Endometrial microvascular endothelial cells (primary cell): ENCODE results near the gene CD27. TPM values are rescaled to one million over a fixed set of nuclear protein-coding genes. Genes with fewer than 3 reads are reported as not detected.
"Not testable (repeated sequence)": the region's sequence is repeated elsewhere in the genome, so short reads cannot be mapped to it uniquely, and the experiment has no call there.

Source experiments
- in situ Hi-C: cut with HindIII; loops from 2 replicates; pipeline ENCODE4 v1.10.0; 2017; ENCODE audit warnings: low sequenced_read_pairs, low pct_unique_long_range_greater_than_20kb; ENCODE audit errors: inconsistent ontology term
- total RNA-seq: library from RNA; depleted of rRNA; stranded (reverse); fragments of >200 nt; gene quantifications from one replicate; pipeline ENCODE4 v1.2.3, GENCODE V29; 2015; ENCODE audit errors: inconsistent ontology term

CD27 gene
- not detected for total RNA-seq

DNA sequence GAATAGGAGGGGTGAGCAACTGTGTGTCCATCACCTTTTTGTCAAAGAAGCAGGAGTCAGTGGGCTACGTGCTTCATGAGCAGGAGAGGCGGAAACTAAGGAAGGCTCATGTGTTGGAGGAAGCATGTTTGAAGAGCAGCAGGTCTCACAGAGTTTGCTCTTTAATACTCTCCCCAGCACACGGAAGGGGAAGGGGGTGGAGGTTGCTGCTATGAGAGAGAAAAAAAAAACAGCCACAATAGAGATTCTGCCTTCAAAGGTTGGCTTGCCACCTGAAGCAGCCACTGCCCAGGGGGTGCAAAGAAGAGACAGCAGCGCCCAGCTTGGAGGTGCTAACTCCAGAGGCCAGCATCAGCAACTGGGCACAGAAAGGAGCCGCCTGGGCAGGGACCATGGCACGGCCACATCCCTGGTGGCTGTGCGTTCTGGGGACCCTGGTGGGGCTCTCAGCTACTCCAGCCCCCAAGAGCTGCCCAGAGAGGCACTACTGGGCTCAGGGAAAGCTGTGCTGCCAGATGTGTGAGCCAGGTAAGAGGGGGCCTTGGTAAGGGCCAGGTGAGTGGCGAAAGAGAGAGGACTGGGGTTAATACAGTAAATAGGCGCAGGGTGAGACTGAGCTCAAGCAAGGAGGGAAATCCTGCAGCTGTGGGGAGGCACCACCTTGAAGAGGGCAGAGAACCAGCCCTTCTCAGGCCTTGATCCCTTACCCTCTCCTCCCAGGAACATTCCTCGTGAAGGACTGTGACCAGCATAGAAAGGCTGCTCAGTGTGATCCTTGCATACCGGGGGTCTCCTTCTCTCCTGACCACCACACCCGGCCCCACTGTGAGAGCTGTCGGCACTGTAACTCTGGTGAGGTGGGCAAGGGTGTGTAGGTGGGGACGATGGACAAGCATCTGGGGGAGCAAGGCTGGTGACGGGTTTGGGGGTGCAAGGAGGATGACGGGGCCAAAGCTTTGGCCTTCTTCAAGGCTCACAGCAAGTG lies at the start of gene CD27:
TSS of gene CD27 (plus strand) at position 252 of the 985 bp plus-strand sequence. CDS start at position 393, 141 bp downstream.
- in situ Hi-C loops = no loop called here

DNA sequence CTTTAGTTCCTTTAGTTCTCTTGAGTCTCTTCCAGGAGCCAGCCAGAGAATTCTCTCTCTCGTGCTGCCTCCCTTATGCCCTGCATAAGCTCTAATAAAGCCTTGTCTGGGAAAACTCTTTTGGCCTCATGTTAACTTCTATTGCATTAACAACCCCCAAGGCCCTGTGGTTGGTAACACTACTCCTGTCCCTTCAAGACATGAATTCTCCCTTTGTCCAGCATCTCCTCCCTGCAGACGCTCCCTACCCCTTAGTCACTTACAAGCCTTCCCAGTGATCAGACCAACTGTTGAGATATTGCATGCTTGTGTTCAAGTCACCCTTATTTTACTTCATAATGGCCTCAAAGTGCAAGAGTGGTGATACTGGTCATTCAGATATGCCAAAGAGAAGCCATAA lies 48.7 kb upstream of the CD27 start:
- in situ Hi-C loops = no loop called here

DNA sequence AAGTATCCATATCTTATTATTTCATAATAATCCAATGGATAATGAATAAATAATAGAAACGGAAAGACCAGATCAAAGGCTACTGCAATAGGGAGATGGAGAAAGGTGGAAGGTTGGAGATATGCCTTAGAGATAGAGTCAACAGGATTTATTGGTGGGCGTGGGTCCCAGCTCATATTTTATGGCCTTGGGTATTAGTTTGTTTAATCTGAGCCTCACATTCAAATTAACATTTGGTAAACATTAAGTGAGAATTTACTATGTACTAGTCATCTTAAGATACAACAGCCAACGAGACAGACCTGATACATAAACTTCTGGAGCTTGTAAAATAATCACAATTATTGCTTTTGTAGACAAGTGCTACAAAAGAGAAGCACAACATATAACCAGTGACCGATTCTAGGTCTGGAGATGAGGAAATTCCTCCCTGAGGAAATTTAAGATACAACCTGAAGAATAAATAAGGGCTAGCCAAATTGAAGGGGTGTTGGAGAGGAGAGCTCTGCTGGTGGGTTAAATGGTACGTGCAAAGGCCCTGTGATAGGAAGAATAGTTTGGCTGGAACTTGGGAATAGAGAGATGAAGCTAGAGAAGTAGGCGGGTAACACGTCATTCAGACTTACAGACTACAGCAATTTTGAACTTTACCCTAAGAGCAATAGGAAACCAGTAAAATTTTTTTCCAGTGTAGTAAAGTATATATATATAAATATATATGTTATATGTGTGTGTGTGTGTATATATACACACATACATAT lies 44.7 kb upstream of the CD27 start:
- in situ Hi-C loops = no loop called here

DNA sequence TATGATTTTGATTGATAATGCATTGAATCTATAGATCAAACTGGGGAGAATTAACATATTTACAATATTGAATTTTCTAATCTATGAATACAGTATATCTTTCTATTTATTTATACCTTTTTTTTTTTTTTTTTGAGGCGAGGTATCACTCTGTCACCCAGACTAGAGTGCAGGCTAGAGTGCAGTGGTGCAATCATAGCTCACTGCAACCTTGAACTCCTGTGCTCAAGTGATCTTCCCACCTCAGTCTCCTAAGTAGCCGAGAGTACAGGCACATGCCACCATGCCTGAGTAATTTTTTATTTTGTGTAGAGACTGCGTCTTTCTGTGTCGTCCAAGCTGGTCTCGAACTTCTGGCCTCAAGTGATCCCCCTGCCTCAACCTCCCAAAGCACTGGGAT lies 40.4 kb upstream of the CD27 start:
- in situ Hi-C loops = no loop called here

DNA sequence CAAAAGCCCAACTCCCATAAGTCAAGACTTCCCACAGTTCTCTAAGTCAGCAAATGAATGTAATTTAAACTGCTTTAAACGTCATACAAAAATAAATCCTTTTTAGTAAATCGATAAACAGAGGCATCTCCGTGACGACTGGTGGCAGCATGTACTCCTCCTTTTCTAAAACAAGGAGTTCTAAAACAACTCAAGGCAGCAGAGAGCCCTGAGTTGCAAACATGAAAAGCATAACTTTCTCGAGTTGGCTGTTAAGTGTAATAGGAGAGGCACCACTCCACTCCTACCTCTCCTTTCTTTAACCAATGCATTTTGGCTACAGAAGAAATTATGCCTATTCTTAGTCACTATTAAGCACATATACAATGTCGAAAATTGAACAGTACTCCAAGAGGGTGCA lies 38.8 kb upstream of the CD27 start:
- in situ Hi-C loops = no loop called here

DNA sequence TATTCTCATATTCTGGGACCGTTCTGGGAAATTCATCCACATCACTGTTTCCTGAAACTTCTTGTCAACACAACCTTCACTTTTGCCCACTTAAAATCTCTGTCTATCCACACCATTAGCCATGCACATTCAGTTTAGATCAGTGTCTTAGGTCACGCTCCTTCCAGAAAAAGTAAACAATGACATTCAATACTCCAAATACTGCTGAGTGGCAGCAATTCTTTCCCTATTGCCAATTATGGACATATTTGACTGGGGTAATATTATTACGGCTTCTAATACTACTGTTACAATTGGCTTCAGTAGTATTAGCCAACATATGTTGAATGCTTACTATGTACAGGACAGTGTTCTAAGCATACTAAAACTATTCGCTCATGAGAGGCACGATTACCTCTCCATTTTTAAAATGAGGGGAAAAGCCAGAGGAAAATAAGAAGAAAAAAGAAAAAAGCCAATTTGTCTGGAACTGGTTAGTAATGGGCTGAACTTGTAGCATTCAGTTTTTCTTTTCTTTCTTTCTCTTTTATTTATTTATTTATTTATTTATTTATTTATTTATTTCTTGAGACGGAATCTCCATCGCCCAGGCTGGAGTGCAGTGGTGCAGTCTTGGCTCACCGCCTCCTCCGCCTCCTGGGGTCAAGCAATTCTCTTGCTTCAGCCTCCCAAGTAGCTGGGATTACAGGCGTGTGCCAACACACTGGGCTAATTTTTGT lies 37.4 kb upstream of the CD27 start:
- in situ Hi-C loops = no loop called here

DNA sequence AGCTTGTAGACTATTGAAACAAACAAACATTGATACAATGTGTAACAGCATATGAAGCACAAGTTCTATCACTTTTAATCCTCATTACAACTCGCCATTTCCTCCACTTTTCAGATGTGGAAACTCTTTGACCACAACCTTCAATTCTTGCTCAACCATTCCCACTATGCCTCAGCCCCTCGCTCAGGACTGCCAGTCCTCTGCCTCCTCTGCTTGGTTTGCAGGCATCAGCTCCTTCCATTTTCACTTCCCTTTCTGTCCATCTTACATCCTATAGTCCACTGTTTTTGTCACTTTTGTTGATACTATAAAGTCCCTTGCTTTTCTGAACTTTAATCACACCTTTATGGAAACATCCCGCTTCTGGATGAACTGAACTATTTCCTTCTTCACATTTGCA lies 28.2 kb upstream of the CD27 start:
- in situ Hi-C loops = no loop called here

DNA sequence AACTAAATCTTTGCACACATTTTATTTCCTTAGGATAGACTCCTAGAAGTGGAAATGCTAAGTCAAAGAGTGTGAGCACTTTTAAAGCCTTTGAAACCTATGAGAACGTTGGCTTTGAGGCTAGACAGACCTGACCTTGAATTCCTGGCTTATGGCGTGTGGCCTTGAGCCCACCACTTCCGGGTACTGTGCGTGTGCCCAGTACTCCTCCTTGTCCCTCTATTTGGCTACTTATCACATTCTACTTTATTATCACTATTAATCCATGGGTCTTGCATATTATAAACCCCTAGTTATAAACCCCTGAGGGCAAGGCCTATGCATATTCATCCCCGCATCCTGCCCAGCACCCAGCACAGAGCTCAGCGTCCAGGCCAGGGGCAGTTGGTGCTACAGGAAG lies 26.0 kb upstream of the CD27 start:
- in situ Hi-C loops = no loop called here

DNA sequence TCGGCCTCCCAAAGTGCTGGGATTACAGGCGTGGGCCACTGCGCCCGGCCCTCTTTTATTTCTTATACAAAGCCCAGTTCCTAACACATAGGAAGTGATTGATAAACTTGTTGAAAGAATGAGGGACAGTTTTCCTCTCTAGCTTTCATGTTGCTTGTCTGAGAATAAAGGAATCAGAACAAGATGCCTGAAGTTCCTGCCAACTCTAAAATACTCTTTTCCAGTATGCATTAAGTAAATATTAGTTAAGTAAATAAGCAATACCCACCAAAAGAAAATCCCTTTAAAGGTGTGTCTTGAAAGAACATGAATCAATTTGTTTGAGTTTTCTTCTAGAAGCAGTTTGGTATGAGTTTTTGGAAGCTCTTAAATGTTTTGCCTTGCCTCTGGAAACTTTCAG lies 24.4 kb upstream of the CD27 start:
- in situ Hi-C loops = no loop called here

DNA sequence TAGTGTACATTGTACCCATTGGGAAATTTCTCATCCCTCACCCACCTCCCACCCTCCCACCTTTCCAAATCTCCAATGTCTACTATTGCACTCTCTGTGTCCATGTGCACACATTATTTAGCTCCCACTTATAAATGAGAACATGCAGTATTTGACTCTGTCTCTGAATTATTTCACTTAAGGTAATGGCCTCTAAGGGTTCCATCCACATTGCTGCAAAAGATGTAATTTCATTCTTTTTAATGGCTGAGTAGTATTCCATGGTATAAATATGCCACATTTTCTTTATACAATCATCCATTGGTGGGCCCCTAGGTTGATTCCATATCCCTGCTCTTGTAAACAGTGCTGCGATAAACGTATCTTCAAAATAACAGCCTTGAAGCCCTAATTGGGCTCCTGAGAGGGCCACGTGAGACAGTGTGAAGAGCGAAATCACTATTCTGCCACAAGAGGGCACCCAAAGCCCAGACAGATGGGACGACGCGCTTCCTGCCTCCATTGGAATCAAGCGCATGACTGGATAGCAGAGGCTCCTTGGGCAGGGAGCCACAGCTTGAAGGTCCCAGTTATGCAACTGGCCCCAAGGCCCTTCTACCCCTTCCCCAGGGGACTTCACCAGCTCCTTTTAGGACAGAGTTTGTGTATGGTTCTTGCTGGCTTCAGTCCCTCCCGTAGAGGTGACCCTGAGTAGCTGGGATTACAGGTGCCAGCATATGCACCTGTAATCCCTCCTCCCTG lies 21.3 kb upstream of the CD27 start:
- in situ Hi-C loops = no loop called here

DNA sequence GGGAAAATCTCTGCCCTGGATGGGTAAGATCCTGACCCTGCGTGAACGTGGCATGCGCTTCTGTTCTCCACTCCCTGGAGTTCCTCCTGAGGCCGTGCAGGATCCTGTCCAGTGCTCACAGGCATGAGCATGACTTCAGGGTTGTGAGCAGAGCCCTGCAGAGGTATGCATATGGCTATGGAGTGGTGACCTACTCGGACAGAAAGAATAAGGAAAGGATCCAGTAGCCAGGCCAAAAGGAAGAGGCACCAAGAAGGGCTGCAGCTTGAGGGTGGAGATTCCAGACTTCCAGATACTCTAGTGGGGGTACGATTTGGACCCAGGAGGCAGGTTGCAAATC lies 20.8 kb upstream of the CD27 start:
- in situ Hi-C loops = no loop called here

DNA sequence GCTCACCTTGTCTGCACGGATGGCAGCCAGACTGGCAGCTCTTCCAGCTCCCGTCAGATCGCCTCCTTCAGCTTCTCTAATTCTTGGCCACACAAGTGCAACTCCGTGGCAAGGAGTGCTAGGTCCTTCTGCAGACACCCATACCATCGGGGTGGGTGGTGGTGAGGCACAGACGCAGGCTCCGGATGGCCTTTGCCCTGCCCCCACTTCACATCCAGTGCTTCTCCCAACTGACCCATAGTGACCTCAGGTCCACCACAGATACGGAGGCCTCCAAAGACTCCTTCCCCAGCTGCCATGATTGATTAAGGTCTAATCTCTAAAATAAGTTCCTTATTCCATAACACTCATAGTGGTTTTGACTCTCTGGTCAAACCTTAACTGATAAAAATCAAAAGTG lies 19.9 kb upstream of the CD27 start:
- in situ Hi-C loops = no loop called here

DNA sequence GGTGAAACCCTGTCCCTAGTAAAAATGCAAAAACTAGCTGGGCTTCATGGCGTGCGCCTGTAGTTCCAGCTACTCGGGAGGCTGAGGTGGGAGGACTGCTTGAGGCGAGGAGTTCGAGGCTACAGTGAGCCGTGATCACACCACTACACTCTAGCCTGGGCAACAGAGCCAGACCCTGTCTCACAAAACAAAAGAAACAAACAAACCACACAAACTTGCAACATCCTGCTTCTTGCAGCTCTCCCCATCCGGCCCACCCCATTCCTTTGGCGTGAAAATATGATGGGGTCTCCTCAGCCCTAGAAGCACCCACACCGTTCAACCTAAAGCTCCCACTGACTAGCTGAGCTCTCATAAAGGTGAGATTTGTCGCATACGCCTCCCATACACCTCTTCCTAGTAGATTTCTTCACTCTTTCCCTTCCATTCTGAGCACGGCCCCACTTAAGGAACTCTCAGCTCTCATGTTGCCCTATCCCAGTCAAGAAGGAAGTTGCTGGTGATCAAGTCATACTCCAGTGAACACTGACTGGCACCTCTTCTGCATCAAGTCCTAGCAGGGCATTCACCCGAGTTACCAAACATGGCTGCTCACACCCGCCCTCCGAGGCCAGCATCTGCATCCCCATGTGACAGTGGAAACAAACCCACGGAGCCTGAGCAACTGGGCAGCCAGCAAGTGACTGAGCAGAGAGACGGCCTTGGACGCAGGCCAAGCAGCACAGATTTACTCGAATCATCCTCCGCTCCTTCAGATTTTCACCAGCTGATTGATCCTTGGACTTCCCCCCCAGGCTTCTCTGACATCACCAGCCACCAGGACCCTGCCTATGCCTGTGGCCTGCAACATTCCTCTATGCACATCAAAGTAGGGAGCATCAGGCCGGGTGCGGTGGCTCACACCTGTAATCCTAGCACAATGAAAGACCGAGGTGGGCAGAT lies 18.9 kb upstream of the CD27 start:
- in situ Hi-C loops = no loop called here

DNA sequence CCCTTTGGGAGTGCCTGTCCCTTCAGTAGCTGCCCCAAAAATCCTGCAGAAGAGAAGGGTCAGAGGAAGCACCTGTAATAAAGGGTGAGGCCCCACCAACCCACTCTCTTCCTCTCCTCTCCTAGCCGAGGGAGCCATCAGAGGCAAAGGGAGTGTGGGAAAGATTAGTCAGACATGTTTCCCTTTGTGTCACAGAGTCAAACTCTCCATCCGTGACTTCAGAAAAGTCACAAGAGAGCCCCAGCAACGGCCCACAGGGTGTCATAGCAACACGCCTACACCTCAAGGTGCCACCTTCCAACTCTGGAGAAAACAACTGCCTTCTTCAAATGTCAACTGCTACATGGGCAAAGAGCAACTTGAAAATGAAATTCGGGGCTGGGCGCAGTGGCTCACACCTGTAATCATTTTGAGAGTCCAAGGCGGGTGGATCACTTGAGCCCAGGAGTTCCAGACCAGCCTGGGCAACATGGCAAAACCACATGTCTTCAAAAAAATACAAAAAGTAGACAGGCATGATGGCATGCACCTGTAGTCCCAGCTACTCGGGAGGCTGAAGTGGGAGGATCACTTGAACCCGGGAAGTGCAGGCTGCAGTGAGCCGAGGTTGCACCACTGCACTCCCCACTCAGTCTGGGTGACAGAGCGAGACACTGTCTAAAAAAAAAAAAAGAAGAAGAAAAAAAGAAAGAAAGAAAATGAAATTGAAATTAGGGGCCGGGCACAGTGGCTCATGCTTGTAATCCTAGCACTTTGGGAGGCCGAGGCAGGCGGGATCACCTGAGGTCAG lies 17.7 kb upstream of the CD27 start:
- in situ Hi-C loops = no loop called here

DNA sequence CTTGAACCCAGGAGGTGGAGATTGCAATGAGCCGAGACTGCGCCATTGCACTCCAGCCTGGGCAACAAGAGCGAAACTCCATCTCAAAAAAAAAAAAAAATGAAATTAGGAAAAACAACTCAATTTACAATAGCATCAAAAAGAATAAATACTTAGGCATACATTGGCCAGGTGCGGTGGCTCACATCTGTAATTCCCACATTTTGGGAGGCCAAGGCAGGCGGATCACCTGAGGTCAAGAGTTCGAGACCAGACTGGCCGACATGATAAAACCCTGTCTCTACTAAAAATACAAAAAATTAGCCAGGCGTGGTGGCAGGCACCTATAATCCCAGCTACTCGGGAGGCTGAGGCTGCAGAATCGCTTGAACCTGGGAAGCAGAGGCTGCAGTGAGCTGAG lies 17.0 kb upstream of the CD27 start:
- in situ Hi-C loops = not testable (repeated sequence)

DNA sequence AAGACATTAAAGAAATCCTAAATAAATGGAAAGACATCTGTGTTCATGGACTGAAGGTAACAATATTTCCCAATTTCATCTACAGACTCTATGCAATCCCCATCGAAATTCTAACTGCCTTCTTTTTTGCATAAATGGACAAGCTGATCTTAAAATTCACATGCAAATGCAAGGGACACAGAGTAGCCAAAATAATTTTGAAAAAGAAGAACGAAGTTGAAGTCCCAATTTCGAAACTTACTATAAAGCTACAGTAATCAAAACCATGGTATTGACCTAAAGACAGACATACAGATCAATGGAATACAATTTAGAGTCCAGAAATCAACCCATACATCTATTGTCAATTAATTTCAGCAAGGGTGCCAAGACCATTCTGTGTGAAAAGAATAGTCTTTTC lies 16.4 kb upstream of the CD27 start:
- in situ Hi-C loops = no loop called here
